HG03045 (cell line): ENCODE measurements around the gene DAND5.

ENCODE experiments used
- ATAC-seq: cut with Tn5 transposase; IDR thresholded peaks from one replicate; pipeline ENCODE4 v1.9.1; 2021; ENCODE audit warnings: mild to moderate bottlenecking, moderate library complexity; ENCODE audit not compliant: unreplicated experiment

Gene DAND5

GRCh38 chr19:12991296-12991695 is 21.9 kb downstream of the DAND5 start:
- ATAC-seq: no peak

- no peak for ATAC-seq
Measured at GRCh38 chr19:12992729-12993128, 23.4 kb downstream of the DAND5 start.

GRCh38 chr19:12993562-12993961 is 24.2 kb downstream of the DAND5 start:
- no peak for ATAC-seq

- no peak for ATAC-seq
Measured at GRCh38 chr19:12994701-12995595, 25.6 kb downstream of the DAND5 start, which contains the start of gene NFIX. TSS of gene NFIX (plus strand) at chr19:12995475. CDS start at chr19:12995838, 363 bp downstream.

GRCh38 chr19:12995596-12996405 is 26.4 kb downstream of the DAND5 start:
- no peak for ATAC-seq

- ATAC-seq: no peak
Measured at GRCh38 chr19:12996406-12997094, 27.2 kb downstream of the DAND5 start.

GRCh38 chr19:12997179-12997966 is 28.0 kb downstream of the DAND5 start:
- no peak for ATAC-seq

GRCh38 chr19:12997967-12998940 is 28.9 kb downstream of the DAND5 start:
- no peak for ATAC-seq

- ATAC-seq: no peak
Measured at GRCh38 chr19:13001166-13001501, 31.8 kb downstream of the DAND5 start.

- ATAC-seq: no peak
Measured at GRCh38 chr19:13001502-13002165, 32.3 kb downstream of the DAND5 start.

- ATAC-seq: no peak
Measured at GRCh38 chr19:13002166-13002898, 33.0 kb downstream of the DAND5 start.

GRCh38 chr19:13003081-13003480 is 33.7 kb downstream of the DAND5 start:
- ATAC-seq: no peak

GRCh38 chr19:13004273-13004672 is 34.9 kb downstream of the DAND5 start:
- ATAC-seq: no peak

- no peak for ATAC-seq
Measured at GRCh38 chr19:13005253-13005652, 35.9 kb downstream of the DAND5 start.

GRCh38 chr19:13005861-13006370 is 36.5 kb downstream of the DAND5 start:
- ATAC-seq: no peak

- ATAC-seq: no peak
Measured at GRCh38 chr19:13006431-13007281, 37.3 kb downstream of the DAND5 start.
